NCI-H1092 (cell line): ENCODE measurements around the gene TNK1.
"Not testable (repeated sequence)": the region's sequence is repeated elsewhere in the genome, so short reads cannot be mapped to it uniquely, and the experiment has no call there.

Experiments used
- DNase-seq: peaks from one replicate; lab custom pipeline; 2025; lab: John Stamatoyannopoulos, UW

The TNK1 gene

DNA sequence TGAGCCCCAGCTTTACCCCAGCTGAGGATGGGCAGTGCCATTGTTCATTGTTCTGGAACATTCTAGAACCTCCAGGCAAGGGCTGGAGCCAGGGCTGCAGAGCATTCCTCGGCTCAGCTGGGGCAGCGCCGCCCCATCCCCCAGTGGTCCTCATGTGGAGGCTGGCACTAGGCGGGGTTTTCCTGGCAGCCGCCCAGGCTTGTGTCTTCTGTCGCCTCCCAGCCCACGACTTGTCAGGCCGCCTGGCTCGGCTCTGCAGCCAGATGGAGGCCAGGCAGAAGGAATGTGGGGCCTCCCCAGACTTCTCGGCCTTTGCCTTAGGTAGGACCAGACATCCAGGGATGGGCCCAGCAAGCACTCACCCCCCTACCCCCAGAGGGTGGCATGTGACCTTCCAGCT is 25.8 kb upstream of the TNK1 start, which contains the start of gene TMEM95:
Gene TMEM95, plus strand, starts transcription at position 104 of the 400 bp plus-strand sequence. Its CDS starts 49 bp downstream, at position 153.
- no peak for DNase-seq

DNA sequence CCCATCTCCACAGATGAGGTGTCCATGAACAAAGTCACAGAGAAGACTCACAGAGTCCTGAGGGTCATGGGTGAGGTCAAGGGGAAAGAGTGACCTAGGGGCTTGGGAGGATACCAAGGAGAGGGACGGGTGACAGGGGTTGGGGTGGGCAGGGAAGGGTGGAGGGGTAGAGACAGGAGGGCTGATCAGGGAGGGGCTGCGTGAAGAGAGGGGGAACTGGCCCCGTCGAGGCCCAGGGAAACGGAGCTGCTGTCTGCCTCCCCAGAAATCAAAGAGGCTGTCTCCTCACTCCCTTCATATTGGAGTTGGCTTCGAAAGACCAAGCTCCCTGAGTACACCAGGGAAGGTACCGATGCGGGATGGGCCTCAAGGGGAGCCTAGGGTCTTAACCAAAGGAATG is 25.3 kb upstream of the TNK1 start:
- no peak for DNase-seq

DNA sequence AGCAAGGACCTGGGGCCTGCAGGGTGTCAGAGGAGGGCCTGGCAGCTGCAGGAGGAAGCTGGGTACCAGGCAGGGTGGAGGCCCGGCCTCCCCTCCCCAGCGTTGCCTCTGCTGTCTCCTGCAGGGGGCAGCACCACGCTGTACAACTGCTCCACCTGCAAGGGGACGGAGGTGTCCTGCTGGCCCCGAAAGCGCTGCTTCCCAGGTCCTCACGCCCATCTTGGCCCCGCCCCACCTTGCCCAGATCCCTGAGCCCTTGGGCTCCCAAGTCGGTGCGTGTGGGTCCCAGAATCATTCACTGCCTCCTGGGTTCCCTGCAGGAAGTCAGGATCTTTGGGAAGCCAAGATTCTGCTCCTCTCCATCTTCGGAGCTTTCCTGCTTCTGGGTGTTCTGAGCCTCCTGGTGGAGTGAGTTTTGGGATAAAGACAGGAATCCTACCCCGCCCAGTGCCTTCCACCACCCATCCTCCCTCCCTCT is 24.8 kb upstream of the TNK1 start:
- DNase-seq: no peak

DNA sequence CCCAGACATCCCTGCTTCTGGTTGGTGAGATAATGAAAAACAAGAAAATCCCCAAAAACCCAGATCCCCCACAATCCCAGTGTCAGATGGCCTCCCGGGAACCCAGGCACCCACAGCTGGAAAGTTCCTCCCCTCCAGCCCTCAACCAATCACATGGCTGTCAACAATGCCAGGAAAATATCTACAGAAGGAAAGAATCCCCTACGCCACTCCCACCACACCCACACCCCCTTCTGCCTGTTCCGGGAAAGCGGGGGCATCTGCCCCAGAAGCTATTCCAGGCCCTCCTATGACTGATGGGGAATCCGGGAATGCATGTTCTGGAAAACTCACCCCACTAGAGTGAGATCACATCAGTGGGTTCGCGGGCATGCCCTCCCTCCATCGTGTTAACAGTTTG is 24.1 kb upstream of the TNK1 start:
- DNase-seq: no peak

DNA sequence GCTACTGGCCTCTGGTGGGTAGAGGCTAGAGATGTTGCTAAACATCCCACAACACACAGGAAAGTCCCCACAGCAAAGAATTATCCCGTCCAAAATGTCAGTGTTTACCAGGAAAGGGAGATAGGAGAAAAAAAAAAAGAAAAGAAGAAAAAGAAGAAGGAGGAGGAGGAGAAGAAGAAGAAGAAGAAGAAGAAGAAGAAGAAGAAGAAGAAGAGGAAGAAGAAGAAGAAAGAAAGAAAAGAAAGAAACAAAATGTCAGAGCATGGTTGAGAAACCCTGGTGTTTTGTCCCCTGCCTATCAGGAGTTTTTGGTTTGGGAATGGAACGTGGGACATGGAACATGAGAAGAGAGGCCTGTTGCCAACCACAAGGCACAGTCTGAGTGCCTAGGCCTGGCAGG is 23.5 kb upstream of the TNK1 start:
- DNase-seq: no peak

DNA sequence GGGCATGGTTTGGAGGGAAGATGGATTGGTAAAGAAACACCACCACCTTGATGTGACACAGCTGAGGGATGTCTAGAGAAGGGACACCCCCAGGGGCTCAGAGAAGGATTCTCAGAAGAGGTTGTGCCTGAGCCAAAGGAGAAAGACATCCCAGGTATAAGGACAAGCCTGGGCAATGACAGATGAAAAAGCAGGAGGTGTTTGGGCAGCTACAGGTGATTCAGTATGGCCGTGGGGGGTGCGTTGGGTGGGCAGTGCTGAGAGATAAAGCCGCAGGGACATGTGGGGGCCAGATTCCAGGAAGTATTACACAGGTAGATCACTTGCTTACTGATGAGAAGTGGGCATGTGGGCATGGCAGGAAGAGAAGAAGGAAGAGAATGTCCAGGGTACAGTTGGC is 19.0 kb upstream of the TNK1 start:
- no peak for DNase-seq

DNA sequence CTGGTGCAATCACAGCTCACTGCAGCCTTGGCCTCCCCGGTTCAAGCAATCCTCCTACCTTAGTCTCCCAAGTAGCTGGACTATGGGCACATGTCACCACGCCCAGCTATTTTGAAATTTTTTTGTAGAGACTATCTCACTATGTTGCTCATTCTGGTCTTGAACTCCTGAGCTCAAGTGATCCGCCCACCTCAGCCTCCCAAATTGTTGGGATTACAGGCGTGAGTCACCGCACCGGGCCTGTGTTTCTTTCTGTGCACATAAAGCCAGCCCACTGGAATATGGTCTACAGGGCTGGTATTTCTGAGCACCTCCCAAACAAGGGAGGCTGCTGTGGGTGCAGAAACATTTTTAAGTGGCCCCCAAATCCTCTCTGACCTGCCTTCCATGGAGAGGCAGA is 17.6 kb upstream of the TNK1 start:
- DNase-seq: no peak

DNA sequence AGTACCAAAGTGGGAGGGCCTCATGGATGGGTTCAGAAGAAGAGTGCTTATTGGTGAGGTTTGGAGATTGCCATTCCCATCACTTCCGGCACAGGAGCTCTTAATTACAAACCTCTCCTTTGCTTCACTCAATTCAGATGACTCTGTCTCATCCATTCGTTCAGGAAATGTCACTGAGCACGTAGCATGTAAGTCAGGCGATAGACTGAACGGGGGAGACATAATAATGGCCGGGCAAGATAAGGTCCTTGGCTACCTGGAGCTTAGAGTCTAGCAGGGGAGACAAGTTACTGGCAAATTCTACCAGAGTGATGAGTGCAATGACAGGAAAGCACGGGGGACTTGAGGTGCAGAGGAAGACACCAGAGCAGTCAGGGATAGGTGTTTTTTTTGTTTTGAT is 14.9 kb upstream of the TNK1 start:
- DNase-seq: not testable (repeated sequence)

DNA sequence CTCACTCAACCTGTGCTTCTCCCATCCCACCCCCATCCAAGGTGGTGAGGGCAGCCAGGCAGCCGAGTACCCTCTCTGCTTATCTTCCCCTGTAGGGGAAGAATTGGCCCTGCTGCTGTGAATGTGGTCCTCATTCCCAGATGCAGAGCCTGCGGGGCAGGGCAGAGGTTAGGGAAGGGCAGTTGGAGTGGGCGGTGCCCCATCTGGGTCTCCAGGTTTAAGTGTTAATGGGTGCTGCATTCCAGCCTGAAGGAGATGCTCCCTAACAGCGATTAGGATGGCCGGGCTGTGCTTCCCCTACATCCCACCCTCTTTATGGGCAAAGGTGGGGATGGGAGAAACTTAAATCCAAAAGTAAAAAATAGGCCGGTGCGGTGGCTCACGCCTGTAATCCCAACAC is 13.8 kb upstream of the TNK1 start:
- DNase-seq: no peak

DNA sequence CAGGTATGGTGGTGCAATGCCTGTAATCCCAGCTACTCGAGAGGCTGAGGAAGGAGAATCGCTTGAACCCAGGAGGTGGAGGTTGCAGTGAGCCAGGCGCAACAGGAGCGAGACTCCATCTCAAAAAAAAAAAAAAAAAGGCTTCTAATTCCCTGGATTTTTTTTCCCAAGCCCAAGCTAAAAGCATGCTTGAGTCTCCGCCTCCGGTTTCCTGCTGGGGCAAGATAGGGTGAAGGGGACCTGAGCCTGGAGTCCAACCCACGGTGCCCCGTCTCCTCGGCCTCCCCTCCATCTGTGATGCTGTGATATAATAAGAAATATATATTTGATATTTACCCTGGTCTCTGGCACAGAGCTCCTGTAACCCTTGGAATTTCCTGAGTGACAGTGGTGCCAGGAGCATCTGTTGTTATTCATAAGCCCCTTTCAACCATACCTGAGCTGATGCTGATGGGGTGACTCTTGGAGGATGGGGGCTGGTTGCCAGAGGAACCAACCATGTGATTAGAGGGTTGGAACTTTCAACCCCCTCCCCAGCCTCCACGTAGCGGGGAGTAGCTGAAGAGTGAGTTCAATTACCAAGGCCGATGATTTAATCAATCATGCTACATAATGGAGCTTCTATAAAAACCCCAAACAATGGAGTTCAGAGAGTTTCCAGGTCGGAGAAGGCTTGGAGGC is 12.8 kb upstream of the TNK1 start:
- no peak for DNase-seq

DNA sequence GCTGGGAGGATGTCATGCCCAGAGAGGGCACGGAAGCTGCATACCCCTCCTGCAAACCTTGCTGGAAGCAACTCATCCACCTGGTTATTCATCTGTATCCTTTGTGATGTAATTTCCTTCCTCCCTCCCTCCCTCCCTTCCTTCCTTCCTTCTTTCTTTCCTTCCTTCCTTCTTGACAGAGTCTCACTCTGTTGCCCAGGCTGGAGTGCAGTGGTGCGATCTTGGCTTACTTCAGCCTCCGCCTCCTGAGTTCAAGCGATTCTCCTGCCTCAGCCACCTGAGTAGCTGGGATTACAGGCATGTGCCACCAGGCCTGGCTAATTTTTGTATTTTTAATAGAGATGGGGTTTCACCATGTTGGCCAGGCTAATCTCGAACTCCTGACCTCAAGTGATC is 12.3 kb upstream of the TNK1 start:
- DNase-seq: not testable (repeated sequence)

DNA sequence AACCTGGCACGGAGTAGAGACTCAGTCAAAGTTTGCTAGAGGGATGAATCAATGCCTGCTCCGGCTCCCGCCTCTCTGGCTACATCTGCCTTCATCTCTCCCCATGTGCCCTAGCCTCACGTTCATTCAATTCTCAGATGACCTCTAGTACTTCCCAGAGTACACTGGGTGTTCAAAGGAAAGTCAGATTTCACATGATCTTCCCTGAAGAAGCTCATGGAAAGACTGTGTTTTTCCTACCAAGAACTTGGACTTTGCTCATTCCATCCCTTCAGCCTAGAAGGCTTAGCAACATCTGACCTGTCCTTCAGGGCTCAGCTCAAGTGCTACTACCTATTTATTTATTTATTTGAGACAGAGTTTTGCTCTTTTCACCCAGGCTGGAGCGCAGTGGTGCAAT is 11.1 kb upstream of the TNK1 start:
- no peak for DNase-seq

DNA sequence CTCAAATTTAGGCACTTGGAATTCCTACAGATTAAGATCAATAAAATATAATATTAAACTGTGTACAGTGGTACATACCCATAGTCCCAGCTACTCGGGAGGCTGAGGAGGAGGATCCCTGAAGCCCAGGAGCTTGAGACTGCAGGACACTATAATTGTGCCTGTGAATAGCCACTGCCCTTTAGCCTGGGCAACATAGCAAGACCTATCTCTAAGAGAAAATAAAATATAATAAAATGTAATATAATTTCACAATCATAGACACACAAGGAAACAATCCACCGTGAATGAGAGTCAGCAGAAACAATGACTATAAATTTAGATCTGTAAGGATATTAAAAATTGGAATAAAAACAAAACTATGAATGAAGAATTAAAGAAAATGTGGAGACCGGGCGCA is 10.0 kb upstream of the TNK1 start:
- no peak for DNase-seq

DNA sequence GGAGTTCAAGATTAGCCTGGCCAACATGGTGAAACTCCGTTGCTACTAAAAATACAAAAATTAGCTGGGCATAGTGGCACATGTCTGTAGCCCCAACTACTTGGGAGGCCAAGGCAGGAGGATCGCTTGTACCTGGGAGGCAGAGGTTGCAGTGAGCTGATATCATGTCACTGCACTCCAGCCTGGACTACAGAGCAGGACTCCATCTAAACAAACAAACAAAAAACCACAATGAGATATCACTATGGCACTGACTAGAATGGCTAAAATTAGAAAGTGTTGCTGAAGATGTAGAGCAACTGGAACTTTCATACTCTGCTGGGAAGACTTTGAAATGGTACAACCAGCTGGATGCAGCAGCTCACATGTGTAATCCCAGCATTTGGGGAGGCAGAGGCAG is 6.5 kb upstream of the TNK1 start:
- no peak for DNase-seq

DNA sequence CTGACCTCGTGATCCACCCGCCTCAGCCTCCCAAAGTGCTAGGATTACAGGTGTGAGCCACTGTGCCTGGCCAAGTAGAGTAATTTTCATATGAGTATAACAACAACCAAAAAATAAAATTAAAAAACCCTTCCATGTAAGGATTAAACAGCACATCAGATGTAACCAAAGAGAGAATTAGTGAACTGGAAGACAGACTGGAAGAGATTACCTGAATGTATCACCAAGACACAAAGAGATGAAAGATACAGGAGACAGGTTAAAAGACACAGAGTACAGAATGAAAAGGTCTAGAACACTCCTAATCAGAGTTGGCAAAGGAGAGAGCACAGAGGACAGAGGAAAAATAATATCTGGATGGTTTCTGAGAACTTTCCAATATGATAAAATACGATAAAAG is 1.8 kb upstream of the TNK1 start:
- no peak for DNase-seq

DNA sequence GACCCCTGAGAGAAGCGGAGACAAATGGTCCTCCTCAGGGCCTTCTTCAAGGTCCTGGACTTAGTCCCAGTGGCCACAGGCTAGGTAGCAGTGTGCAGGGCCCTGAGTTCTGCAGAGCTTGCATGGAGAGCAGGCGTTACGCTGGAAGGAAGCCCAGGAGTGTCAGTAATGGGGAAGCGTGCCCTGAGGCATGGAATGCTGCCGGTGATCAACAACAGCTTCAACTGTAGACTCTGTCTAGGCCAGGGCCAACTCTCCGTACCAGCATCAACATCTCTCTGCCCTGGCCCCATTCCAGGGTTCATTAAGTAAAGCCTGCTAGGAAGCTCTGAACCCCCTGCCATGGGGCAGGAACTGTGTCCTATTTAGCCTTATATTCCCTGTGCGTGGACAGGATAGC is 568 bp upstream of the TNK1 start:
- DNase-seq: no peak

DNA sequence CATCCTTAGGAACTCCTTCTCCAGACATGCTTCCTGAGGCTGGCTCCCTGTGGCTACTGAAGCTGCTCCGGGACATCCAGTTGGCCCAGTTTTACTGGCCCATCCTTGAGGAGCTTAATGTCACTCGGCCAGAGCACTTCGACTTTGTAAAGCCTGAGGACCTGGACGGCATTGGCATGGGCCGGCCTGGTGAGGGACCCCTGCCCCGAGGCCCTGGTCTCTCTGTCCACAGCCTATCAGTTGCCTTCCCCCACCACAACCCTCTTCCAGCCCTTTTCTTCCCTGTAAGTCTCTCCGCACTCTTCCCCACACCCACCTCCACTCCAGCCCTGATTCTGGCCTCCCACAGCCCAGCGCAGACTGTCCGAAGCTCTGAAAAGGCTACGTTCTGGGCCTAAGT is 2.0 kb downstream of the TNK1 start:
- no peak for DNase-seq

DNA sequence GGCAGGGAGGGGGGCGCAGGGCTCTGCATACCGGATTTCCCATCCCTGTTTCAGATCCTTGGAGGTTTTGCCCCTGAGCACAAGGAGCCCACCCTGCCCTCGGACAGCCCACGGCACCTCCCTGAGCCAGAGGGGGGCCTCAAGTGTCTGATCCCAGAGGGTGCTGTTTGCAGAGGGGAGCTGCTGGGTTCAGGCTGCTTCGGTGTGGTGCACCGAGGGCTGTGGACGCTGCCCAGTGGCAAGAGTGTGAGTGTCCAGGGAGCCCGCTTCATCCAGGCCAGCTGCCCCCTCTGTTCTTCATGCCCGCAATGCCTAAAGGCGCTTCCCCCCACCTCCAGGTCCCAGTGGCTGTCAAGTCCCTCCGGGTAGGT is 2.5 kb downstream of the TNK1 start:
- no peak for DNase-seq

DNA sequence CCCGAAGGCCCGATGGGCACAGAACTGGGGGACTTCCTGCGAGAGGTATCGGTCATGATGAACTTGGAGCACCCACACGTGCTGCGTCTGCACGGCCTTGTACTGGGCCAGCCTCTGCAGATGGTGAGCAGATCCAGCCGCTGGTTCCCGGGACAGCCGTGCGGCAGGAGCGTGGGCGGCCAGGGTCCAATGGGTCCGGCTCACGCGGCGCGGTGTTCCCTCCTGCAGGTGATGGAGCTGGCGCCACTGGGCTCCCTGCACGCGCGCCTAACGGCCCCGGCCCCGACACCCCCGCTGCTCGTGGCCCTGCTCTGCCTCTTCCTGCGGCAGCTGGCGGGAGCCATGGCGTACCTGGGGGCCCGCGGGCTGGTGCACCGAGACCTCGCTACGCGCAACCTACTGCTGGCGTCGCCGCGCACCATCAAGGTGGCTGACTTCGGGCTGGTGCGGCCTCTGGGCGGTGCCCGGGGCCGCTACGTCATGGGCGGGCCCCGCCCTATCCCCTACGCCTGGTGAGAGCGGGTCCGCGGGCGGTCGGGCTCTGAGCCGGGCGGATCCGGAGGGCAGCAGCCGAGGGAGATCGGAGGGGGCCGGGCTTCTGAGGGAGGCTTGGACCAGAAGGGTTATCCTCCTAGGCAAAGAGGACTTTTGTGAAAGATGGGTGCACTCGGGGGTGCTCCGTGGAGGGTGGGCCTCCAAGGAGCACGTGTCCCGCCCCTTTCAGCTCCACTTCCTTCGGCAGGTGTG is 3.0 kb downstream of the TNK1 start:
- DNase-seq: peak; percentile 44

DNA sequence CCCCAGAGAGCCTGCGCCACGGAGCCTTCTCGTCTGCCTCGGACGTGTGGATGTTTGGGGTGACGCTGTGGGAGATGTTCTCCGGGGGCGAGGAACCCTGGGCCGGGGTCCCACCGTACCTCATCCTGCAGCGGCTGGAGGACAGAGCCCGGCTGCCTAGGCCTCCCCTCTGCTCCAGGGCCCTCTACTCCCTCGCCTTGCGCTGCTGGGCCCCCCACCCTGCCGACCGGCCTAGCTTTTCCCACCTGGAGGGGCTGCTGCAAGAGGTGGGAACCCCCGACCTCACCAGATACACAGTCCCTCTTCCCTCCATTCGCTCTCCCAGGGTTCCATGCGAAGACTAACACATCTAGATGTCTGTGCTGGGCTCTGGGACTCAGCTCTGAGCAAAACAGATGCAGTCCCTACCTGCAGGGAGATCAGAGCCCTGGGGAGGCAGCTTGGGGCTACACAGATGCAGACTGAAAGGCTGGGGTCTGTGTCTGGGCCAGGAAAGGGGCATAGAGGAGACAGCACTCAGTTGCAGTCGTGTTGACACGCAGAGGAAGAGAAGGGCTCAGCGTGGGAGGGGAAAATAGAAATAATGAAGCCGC is 3.7 kb downstream of the TNK1 start:
- no peak for DNase-seq

DNA sequence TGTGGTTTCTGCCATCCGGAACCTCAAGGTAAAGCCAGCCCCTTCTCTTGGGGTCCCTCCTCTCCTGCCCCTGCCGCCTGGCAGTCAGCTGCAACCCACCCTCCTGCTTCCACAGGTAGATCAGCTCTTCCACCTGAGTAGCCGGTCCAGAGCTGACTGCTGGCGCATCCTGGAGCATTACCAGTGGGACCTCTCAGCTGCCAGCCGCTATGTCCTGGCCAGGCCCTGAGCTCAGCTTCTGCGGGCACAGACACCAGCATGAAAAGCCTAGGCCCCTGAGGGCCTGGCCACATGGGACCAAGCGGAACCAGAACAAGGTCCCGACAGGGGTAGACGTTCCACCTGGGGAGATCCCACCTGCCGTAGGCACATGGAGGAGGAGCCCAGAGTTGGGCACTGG is 8.0 kb downstream of the TNK1 start:
- DNase-seq: no peak

DNA sequence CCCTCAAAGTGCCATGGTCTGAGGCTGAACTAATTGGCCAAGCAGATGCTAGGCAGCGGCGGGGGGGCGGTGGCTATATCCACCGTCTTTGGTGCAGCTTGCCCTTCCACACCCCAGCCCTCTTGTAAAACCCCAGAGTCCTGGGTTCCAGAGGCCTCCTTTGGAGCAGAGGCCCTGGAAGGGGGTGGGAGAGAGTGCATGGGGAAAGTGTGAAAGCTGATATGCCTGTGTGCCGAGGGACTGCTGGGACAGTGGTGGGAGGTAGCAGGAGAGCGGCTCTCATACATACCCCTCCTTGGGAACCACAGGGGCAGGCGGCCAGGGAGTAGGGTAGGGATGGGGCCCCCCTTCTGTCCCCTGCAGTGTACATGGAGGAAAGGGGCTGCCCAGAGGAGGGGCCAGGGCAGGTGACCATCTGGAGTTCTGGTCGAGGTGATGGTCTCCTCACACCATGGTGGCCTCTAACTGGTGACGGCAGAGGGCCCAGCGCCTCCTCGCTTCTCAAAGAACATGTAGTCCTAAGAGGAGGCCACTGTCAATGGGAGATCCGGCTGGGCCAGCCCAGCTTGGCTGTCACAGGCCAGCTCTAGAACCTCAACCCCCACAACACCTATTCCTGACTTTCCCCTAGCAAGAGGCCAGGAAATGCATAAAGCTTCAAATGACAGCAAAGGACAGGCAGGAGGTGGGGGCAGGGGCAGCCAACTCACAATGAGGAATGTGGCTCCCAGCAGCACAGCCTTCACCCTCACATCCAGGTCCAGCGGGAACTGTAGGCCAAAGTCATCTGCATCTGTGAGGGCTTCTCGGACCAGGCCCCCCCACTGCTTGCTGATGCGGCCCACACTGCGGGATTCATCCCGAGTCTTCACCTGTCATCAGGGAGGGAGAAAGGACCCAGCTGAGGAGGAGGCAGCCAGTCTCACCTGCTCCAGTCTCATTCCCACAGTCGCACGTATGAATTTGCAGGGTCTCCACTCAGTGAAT is 9.3 kb downstream of the TNK1 start:
- DNase-seq: no peak
